Heart left ventricle (tissue), 16 donors: ENCODE measurements around the gene ASTN2. TPM values are rescaled to one million over a fixed set of nuclear protein-coding genes. Genes with fewer than 3 reads are reported as not detected.
"Not testable (repeated sequence)": the region's sequence is repeated elsewhere in the genome, so short reads cannot be mapped to it uniquely, and the experiment has no call there.

Source experiments
- ATAC-seq, 4 donors: fragments of 200-7000 bp; cut with Tn5 transposase; one replicate each; pipeline ENCODE4 v1.9.1; 2020 to 2022; ENCODE audit warnings: moderate library complexity in 4 of 4, mild to moderate bottlenecking in 3 of 4, moderate number of reproducible peaks in 1 of 4
- DNase-seq, 5 donors: peaks; one replicate each; pipeline ENCODE4 v3.0.0-alpha.2; 2020
- H3K27ac ChIP-seq, 12 donors: fragments of 200-600 bp; sonication (generic) in 4 of 12; one replicate each; pipeline versions ENCODE4 v1.5.0 to v1.8.0; 2016 to 2022; ENCODE audit warnings: mild to moderate bottlenecking in 2 of 12
- H3K27me3 ChIP-seq, 9 donors: fragments of 200-600 bp; sonication (generic) in 2 of 9; one replicate each; pipeline versions ENCODE4 v1.5.1 to v1.8.0; 2016 to 2022; ENCODE audit warnings: mild to moderate bottlenecking in 3 of 9
- H3K36me3 ChIP-seq, 9 donors: fragments of 200-600 bp; sonication (generic) in 2 of 9; one replicate each; pipeline versions ENCODE4 v1.5.0 to v1.8.0; 2018 to 2022; ENCODE audit warnings: mild to moderate bottlenecking in 2 of 9
- H3K4me1 ChIP-seq, 12 donors: fragments of 200-600 bp; sonication (generic) in 4 of 12; one replicate each; pipeline versions ENCODE4 v1.5.0 to v1.8.0; 2016 to 2022; ENCODE audit warnings: mild to moderate bottlenecking in 3 of 12
- H3K4me3 ChIP-seq, 12 donors: fragments of 200-600 bp; sonication (generic) in 4 of 12; one replicate each; pipeline versions ENCODE4 v1.5.0 to v1.8.0; 2017 to 2022; ENCODE audit warnings: mild to moderate bottlenecking in 9 of 12, moderate library complexity in 4 of 12
- H3K9me3 ChIP-seq, 12 donors: fragments of 200-600 bp; sonication (generic) in 4 of 12; one replicate each; pipeline versions ENCODE4 v1.5.0 to v1.8.0; 2016 to 2022; ENCODE audit warnings: mild to moderate bottlenecking in 1 of 12
- POLR2A ChIP-seq, 2 donors: fragments of 450-650 bp; IDR thresholded peaks; one replicate each; pipeline ENCODE4 v1.6.1; 2017; ENCODE audit warnings: antibody characterized with exemption in 2 of 2, mild to moderate bottlenecking in 2 of 2, moderate library complexity in 2 of 2
- WGBS, 4 donors: extraction: QIAGEN DNeasy Blood & Tissue Kit in 2 of 4; methylation state at CpG; one replicate each; pipeline versions ENCODE4 v1.1.5 to v1.1.7; 2013 to 2018; 5-methylcytosine and 5-hydroxymethylcytosine counted together
- intact Hi-C, 10 donors: fragments of 100-400 bp; cut with DNase I; formaldehyde crosslinking; loops; one replicate each; pipeline versions ENCODE4 v1.11.1 to v1.14.2; 2022
- polyA plus RNA-seq, 2 donors: library from polyadenylated mRNA; stranded (reverse); fragments of 200-250 nt; gene quantifications; one replicate each; pipeline ENCODE4 v1.2.3, GENCODE V29; 2013
- total RNA-seq, 9 donors: library from RNA; depleted of rRNA in 2 of 9; stranded (reverse); fragments of >200 nt in 2 of 9; fragmentation: NEBNext Ultra II Directional in 3 of 9; extraction: Animal tissue kit (Norgen Biotek cat#: 25700) in 3 of 9; gene quantifications; one replicate each; pipeline versions ENCODE4 v1.1.0 to v1.2.4, GENCODE V29; 2016 to 2023
- TF ChIP-seq, protein P1 (sequence below), 12 donors: fragments of 200-600 bp; sonication (generic) in 4 of 12; IDR thresholded peaks; one replicate each; pipeline versions ENCODE4 v1.5.0 to v1.8.0; 2018 to 2022; ENCODE audit warnings: antibody characterized with exemption in 12 of 12, mild to moderate bottlenecking in 5 of 12
- donor health status: ischemic (EF 13 %, LVEDD 7.1; RV severe dilation, severe dysfunction).
- donor health status: healthy with polysubstance abuse.
- donor health status: DM: no; HTN: yes; CAD: no.
- donor health status: DM: no; HTN: no; CAD: no.
- donor health status: ischemic (EF 25% LVEDD 6.9; RV normal size, moderate dysfunction).
- donor health status: ischemic (EF 25% LVEDD 5.7; RV mildly dilated, moderate dysfunction).
- donor health status: healthy.
- donor health status: DM: yes; HTN: yes; CAD: no.
- donor health status: ischemic (EF 35%, LVEDD 5.7; RV mildly dilated, moderate dysfunction).
- donor health status: nonischemic (EF 11% LVEDD 7.7; RV severe dilation, severe dysfunction).
- donor health status: DM: yes; HTN: yes; CAD: no.
- donor health status: PGD.
- donor health status: ischemic (EF 29% LVEDD 5.4; RV normal size, mild dysfunction).
- donor health status: nonischemic (EF 23%, LVEDD 6.1; RV moderate dilation, normal function).

Gene ASTN2
- total and polyA plus RNA-seq, 11 donors = 2.5 to 6.0 (median 3.5) TPM

DNA sequence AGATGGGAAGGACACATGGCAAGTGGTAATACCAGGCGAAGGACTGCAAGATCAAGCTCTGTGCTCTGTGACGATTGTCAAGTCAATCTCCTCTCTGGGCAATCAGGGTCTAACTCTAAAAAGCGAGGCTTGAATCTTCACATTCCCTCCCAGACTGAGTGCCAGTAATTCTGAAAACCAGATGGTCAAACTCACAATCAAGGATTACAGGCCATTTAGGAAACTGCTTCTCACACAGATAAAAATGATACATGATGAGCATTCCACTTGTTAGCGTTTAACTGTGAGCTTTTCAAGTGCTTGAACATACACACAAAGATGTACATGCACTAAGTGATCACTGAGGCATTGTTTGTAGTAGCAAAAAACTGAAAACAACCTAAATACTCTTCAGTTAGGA, 517.7 kb downstream of the ASTN2 start:
- no peak overlapping the region for H3K4me3 ChIP-seq
- no peaks in the 10 kb centered on the region for H3K4me1 ChIP-seq
- peaks cover 0 to 15% (median 5%) of the 10 kb centered on the region in 12 donors for H3K9me3 ChIP-seq
- H3K27ac ChIP-seq = no peak overlapping the region
- TF ChIP-seq, protein P1, sequence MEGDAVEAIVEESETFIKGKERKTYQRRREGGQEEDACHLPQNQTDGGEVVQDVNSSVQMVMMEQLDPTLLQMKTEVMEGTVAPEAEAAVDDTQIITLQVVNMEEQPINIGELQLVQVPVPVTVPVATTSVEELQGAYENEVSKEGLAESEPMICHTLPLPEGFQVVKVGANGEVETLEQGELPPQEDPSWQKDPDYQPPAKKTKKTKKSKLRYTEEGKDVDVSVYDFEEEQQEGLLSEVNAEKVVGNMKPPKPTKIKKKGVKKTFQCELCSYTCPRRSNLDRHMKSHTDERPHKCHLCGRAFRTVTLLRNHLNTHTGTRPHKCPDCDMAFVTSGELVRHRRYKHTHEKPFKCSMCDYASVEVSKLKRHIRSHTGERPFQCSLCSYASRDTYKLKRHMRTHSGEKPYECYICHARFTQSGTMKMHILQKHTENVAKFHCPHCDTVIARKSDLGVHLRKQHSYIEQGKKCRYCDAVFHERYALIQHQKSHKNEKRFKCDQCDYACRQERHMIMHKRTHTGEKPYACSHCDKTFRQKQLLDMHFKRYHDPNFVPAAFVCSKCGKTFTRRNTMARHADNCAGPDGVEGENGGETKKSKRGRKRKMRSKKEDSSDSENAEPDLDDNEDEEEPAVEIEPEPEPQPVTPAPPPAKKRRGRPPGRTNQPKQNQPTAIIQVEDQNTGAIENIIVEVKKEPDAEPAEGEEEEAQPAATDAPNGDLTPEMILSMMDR (IDR thresholded peaks at IDR 0.05) = no peak
- TF ChIP-seq POLR2A (IDR thresholded peaks at IDR 0.05) = no peak
- intact Hi-C loops = loop anchor here in 1 of 10 donors (10.0 kb wide), 1 partner anchor 58 kb away; no protein-coding TSS in a partner anchor
- no peak for DNase-seq
- WGBS, 4 donors = 44 to 75% (median 64%) methylated on average over 4 of the region's 4 CpGs
- no peak for ATAC-seq
- H3K27me3 ChIP-seq = no peaks in the 10 kb centered on the region
- H3K36me3 ChIP-seq = no peaks in the 10 kb centered on the region

- H3K27ac ChIP-seq = no peak overlapping the region
- intact Hi-C loops = loop anchor here in 1 of 10 donors (10.0 kb wide), 1 partner anchor 59 kb away; no protein-coding TSS in a partner anchor
- H3K9me3 ChIP-seq = peaks cover 0 to 15% (median 5%) of the 10 kb centered on the region in 12 donors
- H3K4me1 ChIP-seq = no peaks in the 10 kb centered on the region
- DNase-seq (no peak), ATAC-seq (no peak)
- H3K27me3 ChIP-seq = no peaks in the 10 kb centered on the region
- no peak overlapping the region for H3K4me3 ChIP-seq
- H3K36me3 ChIP-seq = no peaks in the 10 kb centered on the region
- TF ChIP-seq, protein P1 (IDR thresholded peaks at IDR 0.05) = no peak
- TF ChIP-seq POLR2A (IDR thresholded peaks at IDR 0.05) = no peak
These were observed 518.9 kb downstream of the ASTN2 start for GRCh38 chr9:116895961-116896360.

DNA sequence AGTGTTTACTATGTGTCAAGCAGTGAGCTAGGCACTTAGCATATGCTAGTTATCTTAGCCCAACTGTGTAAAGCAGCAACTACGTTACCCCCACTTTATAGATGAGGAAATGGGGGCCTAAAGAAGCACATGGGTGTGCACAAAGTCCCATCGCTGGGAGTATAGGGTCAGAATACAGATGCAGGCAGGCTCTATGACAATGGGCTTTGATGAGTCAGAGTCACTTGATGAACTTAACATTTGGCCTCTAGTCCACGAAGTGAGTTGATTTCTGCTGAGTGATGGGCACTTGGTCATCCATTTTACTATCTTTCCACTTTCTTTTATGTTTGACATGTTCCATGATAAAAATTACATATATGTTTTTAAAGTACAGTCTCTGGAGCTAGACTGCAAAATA, 523.4 kb downstream of the ASTN2 start:
- ATAC-seq (no peak), DNase-seq (no peak)
- Histone ChIP-seq H3K36me3 (no peaks in the 10 kb centered on the region), H3K4me3 (no peak overlapping the region), H3K27me3 (no peaks in the 10 kb centered on the region), H3K9me3 (no peaks in the 10 kb centered on the region), H3K4me1 (no peaks in the 10 kb centered on the region), H3K27ac (no peak overlapping the region)
- 52 to 60% (median 57%) methylated on average over 3 of the region's 3 CpGs for WGBS, 4 donors
- TF ChIP-seq, protein P1 (IDR thresholded peaks at IDR 0.05) = no peak
- TF ChIP-seq POLR2A (IDR thresholded peaks at IDR 0.05) = no peak
- intact Hi-C loops = loop anchor here in 1 of 10 donors (10.0 kb wide), 1 partner anchor 63 kb away; no protein-coding TSS in a partner anchor

- H3K9me3 ChIP-seq, H3K36me3 ChIP-seq, H3K27ac ChIP-seq, ATAC-seq, H3K4me3 ChIP-seq, H3K4me1 ChIP-seq, intact Hi-C loops, DNase-seq, H3K27me3 ChIP-seq: not testable (repeated sequence)
- WGBS, 4 donors = 81 to 87% (median 84%) methylated on average over 4 of the region's 4 CpGs
These were observed 526.4 kb downstream of the ASTN2 start for GRCh38 chr9:116888476-116888875.

DNA sequence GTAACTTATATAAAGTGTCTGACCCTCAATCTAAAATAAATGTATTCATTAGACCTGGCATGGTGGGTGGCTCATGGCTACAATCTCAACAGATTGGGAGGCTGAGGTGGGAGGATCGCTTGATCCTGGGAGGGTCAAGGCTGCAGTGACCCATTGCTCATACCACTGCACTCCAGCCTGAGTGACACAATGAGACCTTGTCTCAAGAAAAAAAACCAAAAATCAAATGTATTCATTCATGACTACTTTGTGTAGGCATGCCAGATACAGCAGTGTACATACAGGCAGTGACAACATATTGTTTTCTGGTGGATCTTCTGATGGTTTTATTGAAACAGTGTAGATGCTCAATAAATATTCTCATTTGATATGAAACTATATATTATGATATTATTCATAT, 526.8 kb downstream of the ASTN2 start:
- H3K9me3 ChIP-seq = no peaks in the 10 kb centered on the region
- H3K27me3 ChIP-seq = no peaks in the 10 kb centered on the region
- H3K4me1 ChIP-seq = no peaks in the 10 kb centered on the region
- no peak for ATAC-seq
- H3K27ac ChIP-seq = no peak overlapping the region
- no peak overlapping the region for H3K4me3 ChIP-seq
- TF ChIP-seq, protein P1 (IDR thresholded peaks at IDR 0.05) = no peak
- TF ChIP-seq POLR2A (IDR thresholded peaks at IDR 0.05) = no peak
- DNase-seq = no peak
- intact Hi-C loops = no loop called here
- 94 to 100% (median 96%) methylated on average over 1 of the region's 1 CpG for WGBS, 4 donors
- H3K36me3 ChIP-seq = no peaks in the 10 kb centered on the region
